PC-3 (cell line): ENCODE results near the gene LTBP1.

Experiments
- EZH2phosphoT487 ChIP-seq: fragments of 300-600 bp; sonication (generic); IDR thresholded peaks from 2 replicates; pipeline ENCODE4 v1.6.1; 2018; ENCODE audit warnings: mild to moderate bottlenecking, antibody characterized with exemption, low read length, borderline replicate concordance
- TF ChIP-seq, protein P1 (sequence below): fragments of 300-600 bp; sonication (generic); conservative IDR thresholded peaks from 2 replicates; pipeline ENCODE4 v1.5.1; 2017; ENCODE audit warnings: antibody characterized with exemption, low read depth, mild to moderate bottlenecking, low read length

DNA sequence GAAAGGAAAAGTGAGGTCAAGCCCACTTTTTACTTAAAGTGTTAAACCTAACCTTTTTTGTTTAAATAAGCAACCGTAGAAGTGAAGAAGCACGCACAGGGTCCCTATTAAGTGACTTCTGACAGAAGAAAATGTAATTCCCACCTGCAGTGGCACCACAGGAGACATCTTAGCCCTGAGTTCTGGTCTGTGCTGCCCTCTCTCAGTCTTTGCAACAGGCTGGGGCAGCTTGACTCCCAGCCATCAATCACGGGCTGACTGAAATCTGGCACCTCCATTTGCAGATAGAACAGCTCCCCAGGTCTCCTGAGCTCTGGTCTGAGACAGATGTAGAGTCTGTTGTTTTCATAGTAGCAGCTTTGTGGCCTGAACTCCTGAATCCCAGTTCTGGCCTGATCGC lies 170.0 kb downstream of the LTBP1 start:
- TF ChIP-seq, protein P1, sequence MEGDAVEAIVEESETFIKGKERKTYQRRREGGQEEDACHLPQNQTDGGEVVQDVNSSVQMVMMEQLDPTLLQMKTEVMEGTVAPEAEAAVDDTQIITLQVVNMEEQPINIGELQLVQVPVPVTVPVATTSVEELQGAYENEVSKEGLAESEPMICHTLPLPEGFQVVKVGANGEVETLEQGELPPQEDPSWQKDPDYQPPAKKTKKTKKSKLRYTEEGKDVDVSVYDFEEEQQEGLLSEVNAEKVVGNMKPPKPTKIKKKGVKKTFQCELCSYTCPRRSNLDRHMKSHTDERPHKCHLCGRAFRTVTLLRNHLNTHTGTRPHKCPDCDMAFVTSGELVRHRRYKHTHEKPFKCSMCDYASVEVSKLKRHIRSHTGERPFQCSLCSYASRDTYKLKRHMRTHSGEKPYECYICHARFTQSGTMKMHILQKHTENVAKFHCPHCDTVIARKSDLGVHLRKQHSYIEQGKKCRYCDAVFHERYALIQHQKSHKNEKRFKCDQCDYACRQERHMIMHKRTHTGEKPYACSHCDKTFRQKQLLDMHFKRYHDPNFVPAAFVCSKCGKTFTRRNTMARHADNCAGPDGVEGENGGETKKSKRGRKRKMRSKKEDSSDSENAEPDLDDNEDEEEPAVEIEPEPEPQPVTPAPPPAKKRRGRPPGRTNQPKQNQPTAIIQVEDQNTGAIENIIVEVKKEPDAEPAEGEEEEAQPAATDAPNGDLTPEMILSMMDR = no peak
- no peak for TF ChIP-seq EZH2phosphoT487
